Activated CD8-positive, alpha-beta memory T cell treated with anti-CD3 and anti-CD28 coated beads for 36 hours (primary cell): Measurements from ENCODE around the gene MGLL. TPM values are rescaled to one million over a fixed set of nuclear protein-coding genes. Genes with fewer than 3 reads are reported as not detected.

Source experiments
- CTCF ChIA-PET: fragments of 350-600 bp; sonication (Branson Sonifier 250); formaldehyde crosslinking; loops from one replicate; lab custom pipeline; 2021; ENCODE audit warnings: antibody characterized with exemption; lab: Charles Lee
- POLR2A ChIA-PET: fragments of 350-600 bp; sonication (Branson Sonifier 250); formaldehyde crosslinking; loops from one replicate; lab custom pipeline; 2021; ENCODE audit warnings: antibody characterized with exemption; lab: Charles Lee
- total RNA-seq, 2 experiments: library from RNA; stranded (reverse); gene quantifications; one replicate each; pipeline ENCODE4 v1.2.3, GENCODE V29; 2021

MGLL gene
- total RNA-seq, 2 experiments from 2014 or later: 2.2 to 4.9 TPM

- CTCF ChIA-PET: no interaction called here
- POLR2A ChIA-PET: no interaction called here
Observed at GRCh38 chr3:127722091-127722784, 100.1 kb downstream of the MGLL start.

- CTCF ChIA-PET: no interaction called here
- POLR2A ChIA-PET: no interaction called here
Observed at GRCh38 chr3:127720985-127721935, 101.1 kb downstream of the MGLL start.

GRCh38 chr3:127720161-127720823, 102.0 kb downstream of the MGLL start:
- POLR2A ChIA-PET: no interaction called here
- CTCF ChIA-PET: no interaction called here

DNA sequence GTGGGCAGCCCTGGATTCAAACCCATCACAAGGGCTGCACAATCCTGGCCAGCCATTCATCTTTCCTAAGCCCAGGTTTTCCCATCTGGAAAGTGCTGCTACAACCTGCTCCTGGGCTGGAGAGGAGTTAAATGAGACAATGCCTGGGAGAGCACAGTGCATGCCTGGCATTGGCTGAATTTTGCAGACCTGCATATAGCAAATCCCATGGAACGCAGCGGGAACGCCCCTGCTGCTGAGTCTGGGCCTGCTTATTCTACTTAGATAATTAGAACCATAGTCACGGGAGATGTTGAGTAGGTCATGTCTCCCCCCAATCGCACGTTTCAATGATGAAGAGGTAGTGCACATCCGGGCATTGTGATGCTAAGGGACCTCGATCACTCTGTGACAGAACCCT, 102.9 kb downstream of the MGLL start:
- ChIA-PET POLR2A (no interaction called here), CTCF (no interaction called here)

DNA sequence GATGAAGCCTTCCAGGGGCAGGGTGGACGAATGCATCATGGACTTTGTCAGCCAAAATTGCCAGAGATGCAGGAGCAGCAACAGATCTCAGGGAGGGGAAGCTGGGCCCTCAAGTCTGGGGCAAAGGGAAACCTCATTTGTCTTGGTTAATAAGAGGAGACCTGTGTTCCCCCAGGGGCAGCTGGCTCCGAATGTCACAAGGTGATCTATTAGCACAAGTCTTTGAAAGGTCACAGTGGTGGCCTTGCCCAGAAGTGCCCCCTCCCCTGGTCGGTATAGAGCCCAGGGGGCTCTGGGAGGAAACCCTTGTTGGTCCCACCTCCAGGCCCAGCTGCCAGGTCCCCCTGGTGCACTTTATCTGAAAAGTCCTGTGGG, 103.4 kb downstream of the MGLL start:
- POLR2A ChIA-PET: no interaction called here
- CTCF ChIA-PET: no interaction called here

- CTCF ChIA-PET: no interaction called here
Observed at GRCh38 chr3:127718245-127718915, 103.9 kb downstream of the MGLL start.

DNA sequence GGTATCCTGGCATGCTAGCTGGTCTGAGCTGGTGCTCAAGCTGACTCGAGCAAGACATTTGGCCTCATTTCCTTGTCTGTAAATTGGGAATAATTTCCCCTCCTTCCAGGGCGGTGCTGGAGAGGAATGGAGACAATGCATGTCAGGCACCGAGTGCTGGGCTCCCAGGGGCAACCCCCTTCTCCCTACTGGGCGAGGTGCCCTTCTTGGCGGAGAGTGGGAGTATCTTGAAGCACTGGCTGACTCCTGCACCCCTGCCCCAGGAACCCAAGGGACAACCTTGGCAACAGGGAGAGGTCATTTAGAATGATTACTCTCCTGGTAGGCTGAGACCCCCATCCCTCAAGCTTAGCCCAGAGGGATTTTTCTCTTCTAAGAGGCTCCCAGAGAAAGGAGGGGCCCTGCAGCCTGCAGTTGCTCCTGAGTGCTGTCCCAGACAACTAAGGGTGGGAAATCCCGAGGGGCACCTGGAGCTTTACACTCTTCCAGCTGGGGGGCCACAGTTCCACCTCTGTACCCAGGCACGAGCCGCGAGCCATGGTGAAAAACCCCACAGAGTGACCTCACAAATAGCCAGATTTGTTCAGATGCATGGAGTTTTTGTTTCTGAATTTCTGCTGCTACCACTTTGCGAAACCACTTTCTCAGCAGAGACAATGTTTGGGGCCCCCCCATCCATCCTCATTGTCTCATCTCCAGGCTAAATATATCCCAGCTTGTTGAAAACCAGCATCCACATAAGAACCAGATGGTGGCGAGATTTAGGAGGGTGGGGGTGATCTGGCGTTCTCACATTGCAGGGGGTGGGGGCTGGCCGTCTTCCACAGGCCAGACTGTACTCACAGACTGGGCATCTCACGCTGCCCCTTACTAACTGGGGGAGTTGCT, 104.7 kb downstream of the MGLL start:
- POLR2A ChIA-PET: interaction anchor here (0.6 kb wide), 1 partner anchor 179 kb away, joined by 7 read pairs; no protein-coding TSS in a partner anchor
- CTCF ChIA-PET: no interaction called here

More at GRCh38 chr3:127718245-127718915, 103.9 kb downstream of the MGLL start:
- POLR2A ChIA-PET: no interaction called here

DNA sequence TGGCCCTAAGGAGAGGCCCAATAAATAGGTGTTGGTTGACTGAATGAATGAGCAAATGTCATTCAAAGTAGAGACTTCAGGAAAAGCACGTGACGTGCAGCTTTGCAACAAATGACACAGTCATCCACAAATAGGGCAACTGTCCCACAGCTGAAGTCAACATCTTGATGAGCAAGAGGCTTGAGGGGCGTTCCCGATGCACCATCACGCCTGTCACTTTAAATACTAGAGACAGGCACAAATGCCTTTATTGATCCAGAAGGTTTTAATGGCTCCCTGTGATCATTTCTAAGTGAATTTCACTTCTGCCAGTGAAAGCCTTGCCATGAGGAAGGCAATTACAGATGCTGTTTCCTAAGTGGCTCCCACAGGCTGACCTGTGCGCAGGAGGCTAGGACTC, 105.9 kb downstream of the MGLL start:
- POLR2A ChIA-PET: no interaction called here
- CTCF ChIA-PET: interaction anchor here (0.7 to 1.1 kb wide), 2 partner anchors 65 to 122 kb away, joined by 3 read pairs; no protein-coding TSS in a partner anchor

DNA sequence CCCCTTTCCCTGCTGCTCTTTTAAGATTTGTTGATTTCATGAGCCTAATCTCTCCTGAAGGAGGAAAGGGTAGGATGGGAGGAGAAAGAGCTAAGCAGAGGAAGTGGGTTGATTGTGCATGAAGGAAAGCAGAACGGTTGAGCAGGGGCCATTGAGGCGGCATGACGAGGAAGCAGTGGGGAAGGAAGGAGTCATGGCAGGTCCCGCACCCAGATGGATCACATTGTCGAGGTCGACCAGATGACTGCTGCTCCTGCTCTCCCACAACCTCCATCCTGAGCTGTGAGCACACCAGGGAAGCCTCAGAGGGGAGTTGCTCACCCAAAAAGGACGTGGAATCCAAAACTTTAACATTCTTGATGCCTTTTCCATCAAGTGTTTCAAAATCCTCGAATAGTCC, 106.8 kb downstream of the MGLL start:
- POLR2A ChIA-PET: no interaction called here
- CTCF ChIA-PET: interaction anchor here (1.1 kb wide), 1 partner anchor 64 kb away, joined by 3 read pairs; no protein-coding TSS in a partner anchor

- ChIA-PET CTCF (no interaction called here), POLR2A (no interaction called here)
Observed at GRCh38 chr3:127714866-127715265, 107.4 kb downstream of the MGLL start.

DNA sequence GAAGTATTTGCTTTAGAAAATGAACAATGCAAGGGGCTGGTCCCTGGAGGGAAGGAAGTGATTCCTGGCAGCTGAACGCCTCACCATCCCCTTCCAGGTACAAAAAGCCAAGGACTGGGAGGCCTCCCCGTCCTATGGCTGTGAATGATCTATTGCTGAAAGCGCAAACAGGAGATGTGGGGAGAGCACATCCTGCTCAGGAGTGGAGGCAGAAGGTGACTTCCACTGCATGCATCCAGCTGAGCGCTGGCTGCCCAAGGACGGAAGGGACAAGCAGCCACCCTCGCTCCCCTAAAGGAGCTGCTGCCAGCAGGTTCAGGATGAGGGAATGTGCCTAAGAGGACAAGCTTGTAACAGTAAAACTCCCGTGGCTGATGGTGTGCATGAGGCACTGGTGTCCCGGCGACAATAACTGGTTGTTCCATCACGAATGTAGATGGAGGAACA, 108.2 kb downstream of the MGLL start:
- ChIA-PET CTCF (no interaction called here), POLR2A (no interaction called here)

- ChIA-PET CTCF (no interaction called here), POLR2A (no interaction called here)
Observed at GRCh38 chr3:127712881-127713771, 109.2 kb downstream of the MGLL start.

DNA sequence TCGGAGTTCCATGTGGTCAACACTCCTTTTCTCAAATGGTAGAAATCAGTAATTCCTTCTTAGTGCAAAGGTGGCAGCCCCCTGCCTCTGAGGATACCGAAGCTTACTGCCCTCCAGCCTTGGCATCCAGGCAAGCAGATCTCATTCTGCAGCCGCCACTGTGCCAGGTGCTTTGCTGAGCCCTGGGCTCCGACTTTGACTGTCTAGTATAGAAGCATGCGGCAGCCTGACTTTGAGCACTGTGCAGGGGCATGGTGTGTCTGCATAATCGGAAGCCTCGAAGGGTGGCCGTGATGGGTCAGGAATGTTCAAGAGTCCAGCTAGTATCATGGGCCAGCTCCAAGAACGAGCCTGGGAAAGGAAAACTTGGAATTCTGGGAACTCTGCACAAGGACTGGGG, 109.9 kb downstream of the MGLL start:
- ChIA-PET CTCF (no interaction called here), POLR2A (no interaction called here)

- POLR2A ChIA-PET: no interaction called here
- CTCF ChIA-PET: interaction anchor here (0.7 kb wide), 1 partner anchor 341 kb away, joined by 3 read pairs; no protein-coding TSS in a partner anchor
Observed at GRCh38 chr3:127711896-127712295, 110.4 kb downstream of the MGLL start.

DNA sequence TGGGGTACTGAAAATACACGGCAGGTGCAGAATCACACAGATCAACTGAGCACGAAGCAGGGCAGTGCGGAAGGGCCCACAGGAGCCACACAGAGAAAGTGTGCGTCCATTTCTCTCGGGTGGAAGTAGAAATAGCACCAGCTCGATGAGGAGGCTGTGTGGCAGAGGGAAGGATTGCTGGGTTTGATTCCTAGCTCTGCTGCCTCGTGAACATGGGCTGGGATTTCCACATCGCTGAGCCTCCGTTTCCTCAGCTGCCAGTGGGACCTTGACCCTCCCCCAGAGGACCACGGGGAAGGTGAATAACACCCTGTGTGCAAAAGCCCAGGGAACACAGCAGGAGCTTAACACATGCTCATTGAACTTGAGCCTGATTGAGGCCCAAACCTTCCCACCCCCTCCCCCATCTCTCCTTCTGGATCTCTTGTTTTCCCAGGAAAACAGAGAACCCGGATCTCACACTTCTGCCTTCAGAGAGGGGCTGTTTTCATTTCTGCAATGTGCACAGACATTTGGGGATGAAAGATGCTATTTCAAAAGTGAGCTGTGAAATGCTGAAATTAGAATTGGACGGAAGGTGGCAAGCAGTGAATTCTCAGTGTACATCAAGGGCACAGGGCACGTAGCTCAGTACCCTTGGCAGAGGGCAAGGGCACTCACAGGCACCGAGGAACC, 111.2 kb downstream of the MGLL start:
- ChIA-PET POLR2A (no interaction called here), CTCF (interaction anchor here (0.7 kb wide), 1 partner anchor 340 kb away, joined by 3 read pairs; no protein-coding TSS in a partner anchor)

GRCh38 chr3:127710155-127710941, 112.0 kb downstream of the MGLL start:
- CTCF ChIA-PET: no interaction called here
- POLR2A ChIA-PET: no interaction called here
